NCI-H2227 treated with DMSO at 0.1 percent for 48 hours (cell line): ENCODE data around the gene SND1.
"Not testable (repeated sequence)": the region's sequence is repeated elsewhere in the genome, so short reads cannot be mapped to it uniquely, and the experiment has no call there.

Experiments used
- DNase-seq: peaks from one replicate; lab custom pipeline; 2025; lab: John Stamatoyannopoulos, UW

SND1 gene

DNA sequence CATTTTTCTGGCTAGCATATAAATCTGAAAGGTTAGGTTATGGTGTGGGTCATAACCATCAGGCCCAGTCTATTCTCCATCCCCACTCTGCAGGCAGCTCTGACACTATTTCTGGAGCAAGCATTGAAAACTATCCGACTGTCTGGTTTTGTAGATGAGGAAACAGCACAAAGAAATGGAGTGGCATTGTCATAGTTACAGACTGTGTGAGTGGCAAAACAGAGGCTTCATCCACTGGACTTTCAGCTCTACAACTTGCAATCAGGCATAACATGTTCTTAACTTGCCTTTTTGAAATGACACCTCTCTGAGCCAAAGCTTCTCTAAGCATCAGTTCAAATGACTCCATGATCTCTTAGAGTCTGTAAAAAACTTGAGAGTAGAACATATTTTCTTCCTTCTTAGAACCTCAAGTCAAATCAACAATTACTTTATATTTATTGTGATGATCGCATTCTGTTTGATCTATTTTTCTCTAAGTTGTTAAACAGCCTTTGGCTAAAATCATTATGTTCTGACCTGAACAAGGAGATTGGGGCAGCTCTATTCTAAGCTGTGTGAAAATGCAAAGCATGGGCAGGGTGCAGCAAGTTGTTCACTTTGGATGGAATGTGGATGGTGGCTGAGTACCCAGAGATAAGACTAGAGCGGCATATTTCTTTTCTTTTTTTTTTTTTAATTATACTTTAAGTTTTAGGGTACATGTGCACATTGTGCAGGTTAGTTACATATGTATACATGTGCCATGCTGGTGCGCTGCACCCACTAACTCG, 310.8 kb downstream of the SND1 start:
- no peak for DNase-seq

DNA sequence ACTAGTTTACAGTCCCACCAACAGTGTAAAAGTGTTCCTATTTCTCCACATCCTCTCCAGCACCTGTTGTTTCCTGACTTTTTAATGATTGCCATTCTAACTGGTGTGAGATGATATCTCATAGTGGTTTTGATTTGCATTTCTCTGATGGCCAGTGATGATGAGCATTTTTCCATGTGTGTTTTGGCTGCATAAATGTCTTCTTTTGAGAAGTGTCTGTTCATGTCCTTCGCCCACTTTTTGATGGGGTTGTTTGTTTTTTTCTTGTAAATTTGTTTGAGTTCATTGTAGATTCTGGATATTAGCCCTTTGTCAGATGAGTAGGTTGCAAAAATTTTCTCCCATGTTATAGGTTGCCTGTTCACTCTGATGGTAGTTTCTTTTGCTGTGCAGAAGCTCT, 311.9 kb downstream of the SND1 start:
- DNase-seq = not testable (repeated sequence)

DNA sequence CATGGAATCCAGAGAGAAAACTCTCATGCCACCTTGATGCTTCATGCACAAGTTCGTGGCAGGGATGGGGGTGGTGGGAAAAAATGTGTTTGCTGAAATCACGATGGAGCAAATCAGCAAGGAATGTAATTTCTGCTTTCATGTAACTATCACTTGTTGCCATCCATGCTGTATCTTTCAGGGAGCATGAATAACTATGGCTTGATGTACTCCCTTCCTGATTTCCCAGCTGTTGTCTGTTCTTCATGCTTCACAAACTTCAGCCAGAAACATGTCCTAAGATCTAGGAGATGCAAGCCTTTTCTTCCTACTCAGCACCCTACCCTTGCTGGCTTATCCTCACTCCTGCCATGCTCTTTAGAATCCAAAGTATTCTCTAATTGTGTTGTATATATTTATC, 315.3 kb downstream of the SND1 start:
- no peak for DNase-seq

DNA sequence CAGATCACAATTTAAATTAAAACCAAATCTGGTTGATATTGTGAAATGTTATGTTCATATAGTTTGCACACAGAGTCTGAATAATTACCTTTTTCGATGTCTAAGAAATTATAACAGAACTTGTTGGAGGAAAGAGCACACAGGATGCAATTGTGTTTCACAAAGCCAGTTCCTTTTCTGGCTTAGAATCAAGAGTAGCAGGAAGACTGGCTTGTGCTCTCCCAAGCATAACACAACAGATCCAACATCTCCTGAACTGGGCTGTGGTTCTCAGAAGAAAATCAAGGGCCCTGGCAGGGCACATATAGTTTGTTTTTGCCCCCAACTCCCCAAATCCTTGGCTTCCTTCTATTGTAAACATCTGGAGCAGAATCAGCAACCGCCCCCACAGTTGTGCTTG, 316.6 kb downstream of the SND1 start:
- no peak for DNase-seq

DNA sequence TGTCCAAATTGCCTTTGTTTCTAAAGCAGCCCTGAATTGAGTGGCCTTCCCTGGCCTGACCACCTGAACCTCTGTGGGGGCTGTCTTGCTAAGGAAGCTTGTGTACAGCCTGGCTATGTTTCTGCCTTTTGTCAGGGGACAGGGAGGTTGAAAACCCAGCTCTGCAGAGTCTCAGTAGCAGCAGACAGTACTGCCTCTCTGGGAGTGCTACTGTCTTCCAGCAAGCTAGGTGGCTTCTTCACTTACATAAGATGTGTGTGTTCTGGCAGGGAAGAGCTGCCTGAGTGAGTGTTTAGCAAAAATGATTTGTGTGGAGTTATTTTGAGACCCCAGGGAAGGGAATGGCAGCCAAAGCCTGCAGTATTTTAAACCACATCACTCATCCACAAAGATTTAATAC, 321.8 kb downstream of the SND1 start:
- DNase-seq = no peak

DNA sequence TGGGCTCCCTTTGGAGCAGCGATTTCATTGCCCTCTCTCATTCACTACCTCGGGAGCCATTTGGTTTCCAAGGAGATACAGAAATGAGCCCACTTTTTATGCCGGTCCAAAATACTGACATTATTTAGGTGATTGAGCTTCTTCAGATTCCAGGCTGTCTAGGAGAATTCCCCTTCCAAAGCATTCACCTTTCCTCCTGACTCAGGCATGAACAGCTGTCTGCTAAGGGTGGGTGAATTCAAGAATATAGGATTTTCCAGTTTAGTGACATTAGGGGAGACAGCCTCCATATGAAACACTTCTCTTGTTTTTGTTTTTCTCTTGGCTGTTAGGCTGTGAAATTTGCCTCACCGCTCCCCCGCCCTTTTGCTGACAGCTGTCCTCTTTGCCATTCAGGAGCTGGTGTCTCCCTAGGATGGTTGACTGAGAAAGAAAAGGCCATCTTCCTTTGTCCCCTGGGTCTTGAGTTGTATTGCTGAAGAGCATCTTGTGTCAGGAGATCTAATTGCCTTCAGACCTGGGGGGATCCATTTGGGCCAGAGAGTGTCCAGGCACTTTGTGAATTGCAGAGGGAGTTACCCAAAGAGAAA, 322.5 kb downstream of the SND1 start:
- DNase-seq = no peak

DNA sequence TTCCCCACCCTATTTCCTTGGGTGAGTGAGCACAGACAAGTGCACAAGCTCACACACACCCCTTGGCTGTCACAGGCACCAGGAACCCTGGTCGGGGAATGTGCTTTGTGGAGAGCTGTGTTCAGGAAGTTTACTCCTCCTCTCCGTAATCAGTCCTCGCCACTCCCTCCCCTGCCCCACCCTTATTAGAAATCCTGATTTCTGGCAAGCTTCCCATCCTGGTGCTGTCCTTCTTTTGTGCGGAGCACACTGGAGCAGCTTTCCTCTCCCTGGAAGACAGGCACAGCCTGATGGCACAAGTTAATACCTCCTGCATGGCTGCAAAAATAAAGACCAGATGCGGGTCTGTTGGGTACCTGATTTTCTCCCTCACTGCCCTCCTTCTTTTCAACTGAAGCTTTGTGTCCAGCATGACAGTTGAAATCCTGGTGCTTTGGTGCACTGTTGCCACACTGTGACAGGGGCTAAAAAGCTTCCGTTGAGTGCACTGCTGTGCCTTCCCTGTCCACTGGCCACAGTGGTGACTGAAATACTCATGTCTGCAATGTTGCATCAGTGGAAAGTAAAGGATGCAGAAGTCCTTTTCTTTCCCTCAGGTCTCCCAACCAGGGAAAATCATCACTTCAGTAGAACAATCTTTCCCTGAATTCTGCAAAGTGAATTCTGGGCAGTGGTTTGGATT, 324.2 kb downstream of the SND1 start:
- no peak for DNase-seq

DNA sequence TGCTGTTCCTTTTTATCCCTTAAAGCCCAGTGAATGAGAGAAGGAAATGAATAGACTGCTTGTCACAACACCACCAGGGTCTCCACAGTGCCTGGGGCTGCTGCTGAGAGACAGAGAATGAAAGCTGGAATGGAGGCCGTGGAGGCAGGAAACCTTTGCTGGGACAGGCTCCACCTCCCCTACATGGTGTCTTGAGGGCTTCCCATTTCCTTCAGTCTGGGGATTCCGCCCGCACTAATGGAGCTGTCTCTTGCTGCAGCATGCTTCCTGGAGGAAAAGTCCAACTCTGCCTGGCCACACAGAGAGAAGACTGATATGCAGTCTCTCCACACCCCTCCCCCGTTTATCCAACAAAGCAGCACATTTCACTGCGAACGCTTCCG, 324.7 kb downstream of the SND1 start:
- no peak for DNase-seq

DNA sequence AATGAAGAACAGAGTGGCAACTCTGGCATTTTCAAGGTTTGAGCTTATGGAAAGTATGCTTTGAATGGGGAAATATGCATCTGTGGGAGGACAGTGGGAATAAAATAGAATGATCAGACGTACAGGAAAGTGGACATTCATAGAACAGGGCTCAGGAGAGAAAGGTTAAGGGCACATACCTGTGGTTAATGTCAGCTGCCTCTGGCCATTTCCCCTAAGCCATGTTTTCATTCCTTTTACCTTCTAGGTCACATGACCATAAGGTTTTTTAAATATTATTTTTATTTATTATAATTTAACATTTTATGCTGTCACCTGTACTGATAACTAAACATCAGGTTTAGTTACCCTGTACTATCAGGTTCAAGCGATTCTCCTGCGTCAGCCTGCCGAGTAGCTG, 326.4 kb downstream of the SND1 start:
- no peak for DNase-seq

DNA sequence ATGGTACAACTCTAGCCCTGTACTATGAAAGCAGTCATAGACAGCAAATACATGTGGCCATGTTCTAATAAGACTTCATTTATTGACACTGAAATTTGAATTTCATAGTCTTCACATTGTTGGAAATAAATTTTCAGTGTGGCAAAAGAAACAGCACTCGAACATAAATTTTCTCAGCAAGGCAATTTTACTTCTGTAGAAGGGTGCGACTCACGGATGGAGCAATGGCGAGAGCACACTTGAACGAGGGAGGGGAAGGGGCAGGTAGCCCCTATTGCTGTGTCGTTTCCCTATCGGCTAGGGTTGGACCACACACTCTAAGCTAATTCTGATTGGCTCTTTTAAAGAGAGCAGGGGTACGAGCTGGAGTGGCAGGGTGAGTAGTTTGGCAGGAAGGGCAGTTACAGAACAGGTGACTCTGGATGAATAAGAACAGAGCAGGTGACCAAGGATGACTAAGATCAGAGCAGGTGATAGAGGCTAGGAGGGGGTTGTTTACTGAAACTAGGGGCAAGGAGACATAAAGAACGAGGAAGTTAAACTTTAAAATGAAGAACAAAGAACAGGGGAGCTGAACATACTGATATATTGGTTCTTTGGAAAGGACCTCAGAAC, 327.2 kb downstream of the SND1 start:
- no peak for DNase-seq

DNA sequence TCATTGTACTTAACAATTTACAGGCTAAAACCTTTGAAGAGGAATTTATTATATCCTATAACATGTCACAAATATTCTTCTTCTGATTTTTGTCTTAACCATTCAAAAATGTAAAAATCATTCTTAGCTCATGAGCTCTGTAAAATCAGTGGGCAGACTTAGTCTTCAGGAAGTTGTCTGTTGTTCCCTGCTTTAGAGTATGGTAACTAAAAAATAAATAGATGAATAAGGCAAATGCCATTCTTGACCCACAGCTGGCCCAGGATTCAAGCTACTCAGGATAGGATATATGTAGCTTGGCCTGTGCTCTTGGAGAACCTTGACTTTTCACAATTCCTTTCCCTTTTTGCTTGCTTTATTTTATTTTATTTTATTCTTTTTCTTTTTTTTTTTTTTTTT, 327.7 kb downstream of the SND1 start:
- no peak for DNase-seq

DNA sequence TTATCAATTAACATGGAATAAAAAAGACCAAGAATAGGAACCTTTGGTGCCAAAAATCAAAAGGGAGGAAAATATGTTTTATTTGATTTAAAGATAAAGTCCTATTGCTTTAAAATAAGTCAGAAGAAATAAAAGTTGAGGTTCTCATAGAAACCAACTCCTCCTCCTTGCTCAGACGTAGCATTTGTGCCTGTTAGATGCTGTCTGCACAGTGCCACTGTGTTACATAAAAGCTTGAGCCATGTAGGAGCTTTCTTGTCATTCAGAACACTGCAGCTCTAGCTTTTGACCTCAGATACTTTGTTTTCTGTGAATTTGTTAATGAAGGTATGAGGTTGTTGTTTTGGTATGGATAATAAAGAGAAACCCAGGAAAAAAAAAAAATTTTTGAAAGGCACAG, 328.9 kb downstream of the SND1 start:
- DNase-seq = no peak

DNA sequence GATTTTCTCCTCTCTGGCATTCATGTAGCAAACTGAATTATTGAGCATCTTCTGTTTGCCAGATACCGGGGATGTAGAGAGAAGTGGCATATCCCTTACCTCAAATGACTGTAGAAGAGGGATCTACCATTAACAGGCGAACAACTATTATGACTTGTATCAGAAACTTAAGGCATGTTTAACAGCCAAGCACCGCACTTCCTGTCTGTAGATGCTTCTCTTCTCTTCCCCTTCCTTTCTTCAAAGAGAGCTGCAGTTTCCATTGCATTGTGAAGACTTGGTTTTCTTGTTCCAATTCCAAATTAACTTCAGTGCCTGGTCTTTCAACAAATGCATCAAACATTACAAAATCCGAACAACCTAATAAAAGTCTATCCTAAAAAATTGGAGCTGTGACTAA, 330.0 kb downstream of the SND1 start:
- DNase-seq = no peak

DNA sequence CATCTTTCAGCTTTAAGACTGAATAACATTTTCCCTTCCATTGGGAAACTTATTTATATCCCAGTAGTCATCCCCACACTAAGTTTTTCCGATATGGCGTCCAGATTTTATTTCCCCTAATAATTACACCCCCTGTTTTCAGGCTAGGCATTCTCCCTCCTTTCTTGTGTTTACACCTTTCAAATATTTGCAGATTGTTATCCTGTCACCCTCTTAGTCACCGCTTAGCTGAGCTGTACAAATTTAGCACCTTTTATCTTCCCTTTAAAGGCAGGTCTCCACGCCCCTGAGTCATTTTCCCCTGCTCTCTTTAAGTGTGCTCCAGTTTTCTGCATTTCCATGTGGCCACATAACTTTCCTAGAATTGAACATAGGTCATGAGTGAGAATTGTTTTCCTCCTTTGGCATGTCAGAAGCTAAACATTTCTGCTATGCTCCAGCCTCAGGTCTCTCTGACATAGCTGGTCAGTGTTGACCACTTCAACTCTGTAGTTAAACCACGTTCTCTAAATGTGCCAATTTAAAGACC, 331.9 kb downstream of the SND1 start:
- no peak for DNase-seq

DNA sequence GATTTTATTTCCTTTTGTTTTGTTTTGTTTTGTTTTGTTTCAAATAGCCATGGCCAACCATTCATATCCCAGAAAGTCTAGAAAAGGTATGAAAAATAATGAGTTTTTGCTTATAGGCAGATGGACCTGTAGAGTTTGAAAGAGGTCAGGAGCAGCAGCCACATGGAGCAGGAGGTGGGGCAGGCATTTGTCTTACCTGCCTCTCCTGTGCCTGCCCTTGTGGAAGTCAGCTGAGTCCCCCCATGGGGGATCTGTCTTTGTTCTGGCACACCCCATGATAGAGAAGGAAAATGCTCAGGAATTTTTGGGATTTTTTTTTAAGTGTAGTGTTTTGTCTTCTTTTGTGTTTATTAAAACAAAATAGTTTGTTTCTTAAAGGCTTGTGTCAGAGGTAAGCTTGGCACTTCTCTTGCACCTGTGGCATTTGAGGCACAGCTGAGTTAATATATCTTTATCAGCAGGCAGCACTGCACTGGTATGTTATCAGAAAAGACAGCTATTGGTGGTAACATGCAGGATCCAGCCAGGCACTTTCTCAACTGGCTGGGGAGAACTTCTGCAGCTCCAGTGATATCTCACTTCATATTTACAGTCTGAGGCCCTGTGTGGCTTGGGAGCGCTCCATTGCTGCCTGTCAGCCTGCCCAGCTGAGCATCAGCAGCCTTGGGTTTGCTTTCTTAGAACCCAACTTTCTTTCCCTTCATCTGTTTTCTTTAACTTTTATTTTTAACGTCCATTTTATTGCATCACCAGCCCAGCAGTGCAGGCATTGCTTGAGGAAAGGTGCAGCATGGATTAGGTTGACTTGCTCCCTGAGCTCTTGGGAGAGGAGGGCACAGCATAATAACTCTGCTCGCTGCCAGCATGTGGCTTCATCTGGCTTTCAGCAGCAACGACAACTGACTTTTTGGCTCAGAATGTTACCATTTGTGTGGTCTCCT, 334.9 kb downstream of the SND1 start:
- DNase-seq = no peak

DNA sequence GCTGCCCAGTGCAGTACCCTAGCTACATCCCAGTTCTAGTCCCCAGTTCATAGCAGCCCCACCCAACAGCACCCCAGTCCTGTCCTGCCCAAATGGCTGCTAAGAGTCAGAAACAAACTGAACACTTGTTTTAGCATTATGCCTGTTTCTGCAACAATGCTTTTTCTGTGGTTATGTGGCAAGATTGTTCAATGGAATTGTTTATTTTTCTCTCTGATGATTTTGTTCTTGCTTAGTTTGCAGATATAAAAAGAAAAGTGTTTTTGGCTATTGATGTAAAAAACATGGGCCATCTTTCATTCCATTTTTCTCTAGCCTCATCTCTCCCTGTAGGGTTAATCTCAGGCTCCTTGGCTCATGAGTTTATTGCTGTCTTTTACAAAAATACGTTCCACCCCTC, 336.8 kb downstream of the SND1 start:
- DNase-seq = no peak

DNA sequence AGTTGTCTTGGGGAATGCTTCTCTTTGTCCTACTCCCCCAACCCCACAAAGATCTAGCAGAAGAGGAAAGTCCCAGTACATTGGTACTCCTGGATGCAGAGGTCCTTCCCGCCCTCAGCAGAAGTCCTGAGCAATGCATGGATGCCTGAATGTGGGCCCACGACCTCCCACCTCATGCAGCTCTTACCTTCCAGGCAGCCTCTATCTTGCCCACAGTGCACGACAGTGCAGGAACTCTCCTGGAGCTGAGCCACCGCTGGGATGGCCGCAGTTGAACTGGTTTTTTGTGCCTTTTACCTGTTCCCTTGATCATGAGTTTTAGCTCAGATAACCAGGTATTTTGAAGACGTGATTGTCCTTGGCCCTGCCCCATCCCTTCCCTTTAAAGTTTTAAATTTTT, 341.3 kb downstream of the SND1 start:
- DNase-seq = no peak

DNA sequence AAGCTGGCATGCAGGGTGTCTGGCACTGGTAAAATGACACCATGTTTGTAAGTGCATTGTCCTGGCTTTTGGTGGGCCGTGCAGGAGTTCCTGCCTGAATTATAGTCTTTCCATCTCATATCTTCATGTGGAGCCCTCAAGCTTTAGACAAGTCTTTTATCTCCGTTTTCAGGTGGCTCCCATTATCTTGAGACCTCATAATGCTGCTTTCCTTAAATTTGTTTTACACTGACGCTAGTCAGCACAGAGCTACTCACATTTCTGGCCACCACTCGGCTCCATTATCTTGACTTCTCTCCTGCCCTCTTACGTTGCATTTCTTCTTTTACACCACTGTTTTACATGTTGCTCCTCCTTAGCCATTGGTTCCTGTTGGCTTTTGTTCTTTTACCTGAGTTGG, 342.0 kb downstream of the SND1 start:
- DNase-seq = no peak

DNA sequence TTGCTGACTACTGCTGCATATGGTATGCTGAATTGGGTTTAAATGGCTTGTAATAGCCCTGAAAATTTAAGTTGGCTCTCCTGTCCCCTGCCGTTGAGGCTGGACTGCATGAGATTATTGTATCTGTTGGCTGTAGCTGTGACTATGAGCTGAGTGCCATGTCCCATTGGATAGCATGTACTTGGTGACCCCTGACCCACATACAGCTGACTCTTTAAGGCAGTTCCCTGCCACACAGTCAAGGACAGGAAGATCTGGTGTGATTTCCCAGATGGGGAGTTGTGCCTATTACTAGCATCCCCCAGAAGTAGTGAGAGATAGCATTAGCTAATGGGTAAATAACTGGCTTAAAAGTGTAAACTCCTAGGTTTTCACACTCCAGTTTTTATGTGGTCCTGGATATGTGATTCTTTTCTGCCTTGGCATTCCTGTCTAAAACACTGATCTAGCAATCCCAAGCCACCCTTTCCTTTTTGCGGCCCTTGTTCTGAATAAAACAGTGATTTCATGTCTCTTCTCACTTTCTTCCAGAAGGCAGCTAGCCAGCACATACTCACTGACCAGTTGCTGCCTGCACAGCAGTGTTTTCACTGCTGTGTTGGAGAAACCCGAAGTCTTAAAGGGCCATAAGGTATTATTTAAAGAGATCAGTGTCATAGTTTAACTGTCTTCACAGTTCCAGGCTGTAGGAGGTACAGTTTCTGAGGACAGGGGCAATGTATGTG, 343.3 kb downstream of the SND1 start:
- no peak for DNase-seq

DNA sequence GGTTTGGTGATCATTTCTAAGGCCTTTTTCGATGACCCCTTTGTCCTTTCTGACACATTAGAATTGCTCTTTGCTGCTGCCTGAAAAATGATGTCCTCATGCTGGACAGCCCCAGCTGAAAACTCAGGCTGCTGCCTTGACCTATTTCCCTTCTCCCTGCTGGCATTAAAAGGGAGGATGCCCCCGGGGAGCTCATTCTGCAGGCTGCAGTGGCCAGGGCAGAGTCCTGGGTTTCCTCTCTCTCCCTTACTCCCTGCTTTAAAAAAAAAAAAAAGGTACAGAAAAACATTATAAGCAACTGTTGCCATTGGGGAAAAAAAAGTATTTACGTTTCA, 343.9 kb downstream of the SND1 start:
- no peak for DNase-seq
